Caco-2 (cell line): ENCODE results near the gene DYNLRB1. TPM values are rescaled to one million over a fixed set of nuclear protein-coding genes. Genes with fewer than 3 reads are reported as not detected.

ENCODE experiments used
- BruUV-seq: library from RNA; stranded (reverse); fragments of 400-500 nt; replicated peaks from 2 replicates; lab custom pipeline; 2021; lab: Mats Ljungman, UMichigan
- CTCF ChIA-PET: fragments of 300-600 bp; sonication (Branson Sonifier 250); formaldehyde crosslinking; loops from one replicate; lab custom pipeline; 2022; ENCODE audit warnings: antibody characterized with exemption; lab: Charles Lee
- POLR2A ChIA-PET: fragments of 300-600 bp; sonication (Branson Sonifier 250); formaldehyde crosslinking; loops from one replicate; lab custom pipeline; 2022; ENCODE audit warnings: antibody characterized with exemption; lab: Charles Lee
- DNase-seq, 2 experiments: peaks; one replicate each; pipeline versions ENCODE4 v3.0.0 to v3.0.0-alpha.2; 2020 to 2022
- H3K27me3 ChIP-seq: replicated peaks from 2 replicates; pipeline ENCODE4 v1.6.0; 2011; ENCODE audit warnings: low read length; ENCODE audit not compliant: control insufficient read depth, insufficient read depth
- H3K36me3 ChIP-seq: 2 replicates; pipeline ENCODE4 v1.5.1; 2011; ENCODE audit warnings: low read length; ENCODE audit not compliant: control insufficient read depth, insufficient read depth
- H3K4me1 ChIP-seq: fragments of 250-450 bp; sonication (Bioruptor Pico); 2 replicates; pipeline ENCODE4 v1.5.1; 2020; ENCODE audit warnings: mild to moderate bottlenecking
- H3K4me3 ChIP-seq: 2 replicates; pipeline ENCODE4 v1.5.1; 2011; ENCODE audit warnings: low read depth, mild to moderate bottlenecking, control low read depth, low read length
- H3K9me3 ChIP-seq: fragments of 250-450 bp; sonication (Bioruptor Pico); 2 replicates; pipeline ENCODE4 v1.5.1; 2020; ENCODE audit warnings: mild to moderate bottlenecking, moderate library complexity
- H3K27ac Mint-ChIP-seq: one replicate; pipeline ENCODE4 v1.8.0; 2022; ENCODE audit warnings: mixed read lengths; ENCODE audit not compliant: unreplicated experiment
- H3K27me3 Mint-ChIP-seq: one replicate; pipeline ENCODE4 v1.8.0; 2022; ENCODE audit warnings: mixed read lengths; ENCODE audit not compliant: insufficient read depth, unreplicated experiment
- H3K36me3 Mint-ChIP-seq: one replicate; pipeline ENCODE4 v1.8.0; 2022; ENCODE audit warnings: mild to moderate bottlenecking, mixed read lengths; ENCODE audit not compliant: insufficient read depth, unreplicated experiment
- H3K4me1 Mint-ChIP-seq: one replicate; pipeline ENCODE4 v1.8.0; 2022; ENCODE audit warnings: low read depth, mixed read lengths; ENCODE audit not compliant: unreplicated experiment
- H3K4me3 Mint-ChIP-seq: one replicate; pipeline ENCODE4 v1.8.0; 2022; ENCODE audit warnings: mild to moderate bottlenecking, moderate library complexity, mixed read lengths; ENCODE audit not compliant: unreplicated experiment
- H3K9me3 Mint-ChIP-seq: one replicate; pipeline ENCODE4 v1.8.0; 2022; ENCODE audit warnings: mixed read lengths; ENCODE audit not compliant: unreplicated experiment
- CTCF ChIP-seq, 2 experiments: fragments of 200-600 bp in 1 of 2; IDR thresholded peaks; 1 replicate in 1 of 2; 2 replicates in 1 of 2; pipeline versions ENCODE4 v1.5.1 to v1.8.0; 2011 to 2022; ENCODE audit warnings: antibody characterized with exemption in 1 of 2, control low read depth in 1 of 2, inconsistent platforms in 1 of 2, low read depth in 1 of 2, low read length in 1 of 2, mild to moderate bottlenecking in 1 of 2, moderate library complexity in 1 of 2; ENCODE audit not compliant: insufficient read depth in 1 of 2, severe bottlenecking in 1 of 2, unreplicated experiment in 1 of 2
- intact Hi-C: fragments of 100-400 bp; cut with micrococcal nuclease; formaldehyde crosslinking; loops from one replicate; pipeline ENCODE4 v1.10.0; 2022; ENCODE audit not compliant: unreplicated experiment
- total RNA-seq: library from RNA; stranded (reverse); gene quantifications from 2 replicates; pipeline ENCODE4 v1.2.3, GENCODE V29; 2022

Gene DYNLRB1
- total RNA-seq, 1 experiment from 2014 or later: 359 TPM

GRCh38 chr20:34485068-34485634, 31.1 kb upstream of the DYNLRB1 start:
- no TSS peak for BruUV-seq
- H3K9me3 ChIP-seq: peaks cover 4% of the 10 kb centered on the region; the same call in 1 of the 2 replicates
- H3K36me3 ChIP-seq: peaks cover 18% of the 10 kb centered on the region
- Mint-ChIP-seq H3K4me1 (peaks cover 17% of the 10 kb centered on the region), H3K9me3 (peaks cover 9% of the 10 kb centered on the region), H3K36me3 (peaks cover 98% of the 10 kb centered on the region), H3K4me3 (no peak overlapping the region), H3K27ac (no peak overlapping the region), H3K27me3 (no peaks in the 10 kb centered on the region)
- intact Hi-C loops: no loop called here
- H3K4me3 ChIP-seq: no peak overlapping the region
- TF ChIP-seq CTCF (IDR thresholded peaks at IDR 0.05; ENCODE audit: insufficient read depth in 1 of 2, low read depth in 1 of 2, low read length in 1 of 2, severe bottlenecking in 1 of 2, unreplicated experiment in 1 of 2): no peak
- peaks cover 15% of the 10 kb centered on the region for H3K4me1 ChIP-seq
- no peaks in the 10 kb centered on the region for H3K27me3 ChIP-seq
- DNase-seq: no peak
- ChIA-PET CTCF (interaction anchor here (0.6 to 1.1 kb wide), 3 partner anchors 12 to 1431 kb away, joined by 4 to 7 read pairs (median 5); no protein-coding TSS in a partner anchor), POLR2A (no interaction called here)

- no TSS peak for BruUV-seq
- Mint-ChIP-seq H3K27ac (no peak overlapping the region), H3K27me3 (no peaks in the 10 kb centered on the region), H3K4me3 (no peak overlapping the region), H3K4me1 (peaks cover 6% of the 10 kb centered on the region), H3K36me3 (peaks cover 83% of the 10 kb centered on the region), H3K9me3 (no peaks in the 10 kb centered on the region)
- CTCF ChIA-PET: interaction anchor here (0.5 to 0.6 kb wide), 2 partner anchors 24 to 179 kb away, joined by 3 read pairs; no protein-coding TSS in a partner anchor
- Histone ChIP-seq H3K36me3 (peaks cover 12% of the 10 kb centered on the region), H3K9me3 (no peaks in the 10 kb centered on the region), H3K4me3 (no peak overlapping the region), H3K4me1 (no peaks in the 10 kb centered on the region), H3K27me3 (no peaks in the 10 kb centered on the region)
- no peak for TF ChIP-seq CTCF (IDR thresholded peaks at IDR 0.05; ENCODE audit: insufficient read depth in 1 of 2, low read depth in 1 of 2, low read length in 1 of 2, severe bottlenecking in 1 of 2, unreplicated experiment in 1 of 2)
- no peak for DNase-seq
- intact Hi-C loops: no loop called here
- POLR2A ChIA-PET: interaction anchor here (0.6 kb wide), 1 partner anchor 128 kb away, joined by 4 read pairs; no protein-coding TSS in a partner anchor
Observed at GRCh38 chr20:34491226-34491931, 24.8 kb upstream of the DYNLRB1 start.

GRCh38 chr20:34491932-34492509, 24.2 kb upstream of the DYNLRB1 start:
- Mint-ChIP-seq H3K4me3 (no peak overlapping the region), H3K27ac (no peak overlapping the region), H3K9me3 (no peaks in the 10 kb centered on the region), H3K4me1 (peaks cover 6% of the 10 kb centered on the region), H3K36me3 (peaks cover 83% of the 10 kb centered on the region), H3K27me3 (no peaks in the 10 kb centered on the region)
- no TSS peak for BruUV-seq
- TF ChIP-seq CTCF (IDR thresholded peaks at IDR 0.05; ENCODE audit: insufficient read depth in 1 of 2, low read depth in 1 of 2, low read length in 1 of 2, severe bottlenecking in 1 of 2, unreplicated experiment in 1 of 2): no peak
- peaks cover 12% of the 10 kb centered on the region for H3K36me3 ChIP-seq
- intact Hi-C loops: no loop called here
- H3K4me3 ChIP-seq: no peak overlapping the region
- H3K4me1 ChIP-seq: no peaks in the 10 kb centered on the region
- no peaks in the 10 kb centered on the region for H3K9me3 ChIP-seq
- H3K27me3 ChIP-seq: no peaks in the 10 kb centered on the region
- ChIA-PET POLR2A (interaction anchor here (0.6 kb wide), 1 partner anchor 14 kb away, joined by 4 read pairs; no protein-coding TSS in a partner anchor), CTCF (interaction anchor here (0.5 to 1.4 kb wide), 4 partner anchors 24 to 179 kb away, joined by 3 to 5 read pairs (median 3); partner anchors contain the start of gene DYNLRB1)
- no peak for DNase-seq
